ENCODE results near the gene PLA2G2C. TPM values are rescaled to one million over a fixed set of nuclear protein-coding genes. Genes with fewer than 3 reads are reported as not detected.

The PLA2G2C gene
- total and polyA plus RNA-seq, 2 donors (not counting 1 experiment from before 2014, with no cell fraction given): 0.03 TPM; not detected in 1

DNA sequence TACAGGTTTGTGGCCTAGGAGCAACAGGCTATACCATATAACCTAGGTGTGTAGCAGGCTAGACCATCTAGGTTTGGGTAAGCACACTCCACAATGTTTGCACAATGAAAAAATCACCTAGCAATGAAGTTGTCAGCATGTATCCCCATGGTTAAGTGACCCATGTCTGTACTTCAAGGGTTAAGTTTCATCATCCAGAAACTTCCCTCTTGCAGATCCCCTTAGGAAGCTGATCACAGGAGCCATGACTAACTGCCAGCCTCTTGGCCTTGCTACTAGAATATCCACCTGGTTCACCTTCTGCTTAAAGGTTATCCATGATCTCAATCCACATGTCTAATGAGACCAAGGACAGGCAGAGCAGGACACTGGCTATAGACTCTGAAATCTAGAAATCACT lies 3.9 kb downstream of the PLA2G2C start:
- peaks cover 19 to 21% of the 10 kb centered on the region in 2 donors for H3K4me1 ChIP-seq (ENCODE audit: control insufficient read depth in 2 of 2, insufficient read depth in 2 of 2, low read length in 2 of 2)
- TF ChIP-seq CTCF (IDR thresholded peaks at IDR 0.05) (no peak), EZH2 (IDR thresholded peaks at IDR 0.05; ENCODE audit: borderline replicate concordance, insufficient read depth, low read depth, low read length, poor library complexity, severe bottlenecking) (no peak)
- peaks cover 1 to 14% (median 7%) of the 10 kb centered on the region in 3 donors for H3K9me3 ChIP-seq (ENCODE audit: control extremely low read depth in 1 of 3, control insufficient read depth in 2 of 3, insufficient read depth in 1 of 3, low read length in 2 of 3)
- no peak overlapping the region for H3K27ac Mint-ChIP-seq
- H4K20me1 ChIP-seq (ENCODE audit: control insufficient read depth, insufficient read depth, low read length, poor library complexity, severe bottlenecking): no peaks in the 10 kb centered on the region
- no peak overlapping the region for H3K4me3 Mint-ChIP-seq
- no peak overlapping the region for H3K9ac ChIP-seq (ENCODE audit: low read length)
- CTCF ChIA-PET: interaction anchor here (1.3 to 5.4 kb wide), 2 partner anchors 12 to 31 kb away, joined by 4 to 32 read pairs; no protein-coding TSS in a partner anchor
- POLR2A ChIA-PET: no interaction called here
- H3K27me3 ChIP-seq (replicated peaks in 1 of 4; ENCODE audit: control extremely low read depth in 1 of 4, control insufficient read depth in 3 of 4, insufficient read depth in 4 of 4, low read length in 3 of 4): peaks cover 0 to 30% (median 5%) of the 10 kb centered on the region in 4 experiments
- H2AFZ ChIP-seq (ENCODE audit: insufficient read depth, low read depth, low read length, poor library complexity, severe bottlenecking): no peak overlapping the region
- peaks cover 36% of the 10 kb centered on the region for H3K27me3 Mint-ChIP-seq
- DNase-seq (no peak), ATAC-seq (ENCODE audit: low read depth) (no peak)
- H3K27ac ChIP-seq (ENCODE audit: low read length in 2 of 2): no peak overlapping the region
- intact Hi-C loops (cut with micrococcal nuclease): no loop called here
- no peak overlapping the region for H3K4me3 ChIP-seq (ENCODE audit: control extremely low read depth in 1 of 5, extremely low read depth in 1 of 5, insufficient read depth in 1 of 5, low read depth in 2 of 5, low read length in 4 of 5)
- H3K36me3 ChIP-seq (replicated peaks in 1 of 2; ENCODE audit: control extremely low read depth in 1 of 2, control insufficient read depth in 1 of 2, extremely low read depth in 1 of 2, insufficient read depth in 2 of 2, low read length in 1 of 2): no peaks in the 10 kb centered on the region
- no peak overlapping the region for H3K4me2 ChIP-seq (replicated peaks; ENCODE audit: low read depth, low read length, poor library complexity, severe bottlenecking)
- no peaks in the 10 kb centered on the region for H3K79me2 ChIP-seq (ENCODE audit: control insufficient read depth, insufficient read depth, low read length)
- H3K4me1 Mint-ChIP-seq: peaks cover 21% of the 10 kb centered on the region
- peaks cover 2% of the 10 kb centered on the region for H3K9me3 Mint-ChIP-seq (ENCODE audit: insufficient read depth)

DNA sequence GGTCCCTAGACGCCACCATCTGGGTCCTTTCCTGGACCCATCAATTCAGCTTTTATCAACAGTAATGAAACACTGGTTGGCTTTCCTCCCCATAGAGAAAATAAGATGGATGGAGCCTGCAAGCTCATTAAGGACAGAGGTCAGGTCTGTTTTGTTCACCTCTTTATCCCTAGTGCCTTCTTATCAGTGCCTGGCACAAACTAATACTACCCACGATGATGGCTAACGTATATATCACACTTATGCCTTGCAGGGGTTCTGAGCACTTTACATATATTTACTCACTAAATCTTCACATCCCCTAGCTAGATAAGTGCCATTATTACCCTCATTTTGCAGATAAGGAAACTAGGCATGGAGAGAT lies 5.5 kb downstream of the PLA2G2C start:
- no peak overlapping the region for H3K9ac ChIP-seq (ENCODE audit: low read length)
- 100% methylated on average over 1 of the region's 3 CpGs for WGBS (ENCODE audit: insufficient coverage)
- H4K20me1 ChIP-seq (ENCODE audit: control insufficient read depth, insufficient read depth, low read length, poor library complexity, severe bottlenecking): no peaks in the 10 kb centered on the region
- intact Hi-C loops (cut with micrococcal nuclease): no loop called here
- no peak for TF ChIP-seq EZH2 (IDR thresholded peaks at IDR 0.05; ENCODE audit: borderline replicate concordance, insufficient read depth, low read depth, low read length, poor library complexity, severe bottlenecking)
- no peak for TF ChIP-seq CTCF (IDR thresholded peaks at IDR 0.05)
- H3K9me3 ChIP-seq (ENCODE audit: control extremely low read depth in 1 of 3, control insufficient read depth in 2 of 3, insufficient read depth in 1 of 3, low read length in 2 of 3): peaks cover 1 to 14% (median 7%) of the 10 kb centered on the region in 3 donors
- H3K79me2 ChIP-seq (ENCODE audit: control insufficient read depth, insufficient read depth, low read length): no peaks in the 10 kb centered on the region
- DNase-seq (no peak), ATAC-seq (ENCODE audit: low read depth) (no peak)
- Mint-ChIP-seq H3K4me3 (no peak overlapping the region), H3K4me1 (peaks cover 16% of the 10 kb centered on the region), H3K27me3 (peaks cover 27% of the 10 kb centered on the region), H3K9me3 (ENCODE audit: insufficient read depth) (peaks cover 2% of the 10 kb centered on the region), H3K27ac (no peak overlapping the region)
- no peaks in the 10 kb centered on the region for H3K36me3 ChIP-seq (replicated peaks in 1 of 2; ENCODE audit: control extremely low read depth in 1 of 2, control insufficient read depth in 1 of 2, extremely low read depth in 1 of 2, insufficient read depth in 2 of 2, low read length in 1 of 2)
- H2AFZ ChIP-seq (ENCODE audit: insufficient read depth, low read depth, low read length, poor library complexity, severe bottlenecking): no peak overlapping the region
- peaks cover 0 to 18% (median 0%) of the 10 kb centered on the region in 4 experiments for H3K27me3 ChIP-seq (replicated peaks in 1 of 4; ENCODE audit: control extremely low read depth in 1 of 4, control insufficient read depth in 3 of 4, insufficient read depth in 4 of 4, low read length in 3 of 4)
- peaks cover 8 to 9% of the 10 kb centered on the region in 2 donors for H3K4me1 ChIP-seq (ENCODE audit: control insufficient read depth in 2 of 2, insufficient read depth in 2 of 2, low read length in 2 of 2)
- H3K4me3 ChIP-seq (ENCODE audit: control extremely low read depth in 1 of 5, extremely low read depth in 1 of 5, insufficient read depth in 1 of 5, low read depth in 2 of 5, low read length in 4 of 5): no peak overlapping the region
- ChIA-PET POLR2A (no interaction called here), CTCF (interaction anchor here (1.2 to 5.4 kb wide), 3 partner anchors 14 to 263 kb away, joined by 3 to 32 read pairs (median 3); no protein-coding TSS in a partner anchor)
- H3K27ac ChIP-seq (ENCODE audit: low read length in 2 of 2): no peak overlapping the region
- no peak overlapping the region for H3K4me2 ChIP-seq (replicated peaks; ENCODE audit: low read depth, low read length, poor library complexity, severe bottlenecking)

Measured in B cell (primary cell).